ENCODE results near the gene NEK11. TPM values are rescaled to one million over a fixed set of nuclear protein-coding genes. Genes with fewer than 3 reads are reported as not detected.
A peak's percentile ranks its signal among the peaks of the same experiment; 100 is the strongest.

NEK11 gene
- total and polyA plus RNA-seq, 9 of the 15 experiments (the other 6 are each of a cell fraction or from before 2014, with no cell fraction given) = 0.28 to 1.5 (median 0.87) TPM

DNA sequence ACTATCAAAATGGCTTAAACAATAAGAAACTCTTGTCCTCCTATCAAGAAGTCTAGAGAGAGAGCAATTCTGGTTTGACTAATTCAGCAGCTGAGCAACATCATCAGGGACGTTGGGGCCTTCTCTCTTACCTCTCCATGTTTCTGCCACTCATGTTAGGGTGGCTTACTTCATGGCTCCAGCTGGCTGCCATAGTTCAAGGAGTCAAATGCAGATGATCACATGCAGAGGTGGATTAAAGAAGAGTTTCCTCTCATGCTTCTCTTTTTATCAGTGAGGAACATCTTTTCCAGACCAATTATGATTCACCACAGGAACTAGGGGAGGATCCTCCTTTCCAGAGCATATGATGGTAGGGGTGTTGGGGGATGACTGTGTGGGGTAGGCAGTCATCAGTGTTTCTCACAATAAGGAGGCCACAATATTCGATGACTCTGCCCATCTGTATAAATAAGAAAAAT is 45.5 kb downstream of the NEK11 start (continued):
- TF ChIP-seq, protein P1, sequence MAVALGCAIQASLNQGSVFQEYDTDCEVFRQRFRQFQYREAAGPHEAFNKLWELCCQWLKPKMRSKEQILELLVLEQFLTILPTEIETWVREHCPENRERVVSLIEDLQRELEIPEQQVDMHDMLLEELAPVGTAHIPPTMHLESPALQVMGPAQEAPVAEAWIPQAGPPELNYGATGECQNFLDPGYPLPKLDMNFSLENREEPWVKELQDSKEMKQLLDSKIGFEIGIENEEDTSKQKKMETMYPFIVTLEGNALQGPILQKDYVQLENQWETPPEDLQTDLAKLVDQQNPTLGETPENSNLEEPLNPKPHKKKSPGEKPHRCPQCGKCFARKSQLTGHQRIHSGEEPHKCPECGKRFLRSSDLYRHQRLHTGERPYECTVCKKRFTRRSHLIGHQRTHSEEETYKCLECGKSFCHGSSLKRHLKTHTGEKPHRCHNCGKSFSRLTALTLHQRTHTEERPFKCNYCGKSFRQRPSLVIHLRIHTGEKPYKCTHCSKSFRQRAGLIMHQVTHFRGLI (CRISPR knock-in tag; IDR thresholded peaks at IDR 0.05) = no peak
- TF ChIP-seq HNRNPL (IDR thresholded peaks at IDR 0.05; ENCODE audit: low read depth, low read length) = no peak
- peak; percentile 83 for TF ChIP-seq JUN (IDR thresholded peaks at IDR 0.05; ENCODE audit: borderline replicate concordance, low read depth, low read length)
- no peak for TF ChIP-seq JUN (CRISPR knock-in tag; IDR thresholded peaks at IDR 0.05; ENCODE audit: borderline replicate concordance)
- TF ChIP-seq ZNF592 (IDR thresholded peaks at IDR 0.05) = peak; percentile 74
- no peak for TF ChIP-seq HOXB6 (CRISPR knock-in tag; IDR thresholded peaks at IDR 0.05; ENCODE audit: borderline replicate concordance)
- TF ChIP-seq SMARCE1 (IDR thresholded peaks at IDR 0.05) = peak; percentile 78; the same call in 1 of the 2 replicates
- TF ChIP-seq TCF3 (CRISPR knock-in tag; IDR thresholded peaks at IDR 0.05) = peak; percentile 72
- TF ChIP-seq IFI16 (CRISPR knock-in tag; IDR thresholded peaks at IDR 0.05) = no peak
- no peak for TF ChIP-seq ZC3H8 (IDR thresholded peaks at IDR 0.05)
- no peak for TF ChIP-seq KDM2B (CRISPR knock-in tag; IDR thresholded peaks at IDR 0.05)
- TF ChIP-seq HSF4 (CRISPR knock-in tag; IDR thresholded peaks at IDR 0.05; ENCODE audit: borderline replicate concordance) = no peak
- no peak for TF ChIP-seq TBP (optimal IDR thresholded peaks at IDR 0.05; ENCODE audit: low read depth, low read length)
- TF ChIP-seq, protein P2, sequence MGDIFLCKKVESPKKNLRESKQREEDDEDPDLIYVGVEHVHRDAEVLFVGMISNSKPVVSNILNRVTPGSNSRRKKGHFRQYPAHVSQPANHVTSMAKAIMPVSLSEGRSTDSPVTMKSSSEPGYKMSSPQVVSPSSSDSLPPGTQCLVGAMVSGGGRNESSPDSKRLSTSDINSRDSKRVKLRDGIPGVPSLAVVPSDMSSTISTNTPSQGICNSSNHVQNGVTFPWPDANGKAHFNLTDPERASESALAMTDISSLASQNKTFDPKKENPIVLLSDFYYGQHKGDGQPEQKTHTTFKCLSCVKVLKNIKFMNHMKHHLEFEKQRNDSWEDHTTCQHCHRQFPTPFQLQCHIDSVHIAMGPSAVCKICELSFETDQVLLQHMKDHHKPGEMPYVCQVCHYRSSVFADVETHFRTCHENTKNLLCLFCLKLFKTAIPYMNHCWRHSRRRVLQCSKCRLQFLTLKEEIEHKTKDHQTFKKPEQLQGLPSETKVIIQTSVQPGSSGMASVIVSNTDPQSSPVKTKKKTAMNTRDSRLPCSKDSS (IDR thresholded peaks at IDR 0.05; ENCODE audit: low read depth, partially characterized antibody) = no peak
- peak; percentile 94 for TF ChIP-seq FOSL1 (tag; conservative IDR thresholded peaks at IDR 0.05)
- TF ChIP-seq, protein P3, sequence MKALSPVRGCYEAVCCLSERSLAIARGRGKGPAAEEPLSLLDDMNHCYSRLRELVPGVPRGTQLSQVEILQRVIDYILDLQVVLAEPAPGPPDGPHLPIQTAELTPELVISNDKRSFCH (CRISPR knock-in tag; IDR thresholded peaks at IDR 0.05) = no peak
- TF ChIP-seq, protein P3 (tag; IDR thresholded peaks at IDR 0.05) = peak; percentile 61; the same call in 1 of the 2 replicates
- TF ChIP-seq FOXK2 (conservative IDR thresholded peaks at IDR 0.05 in 1 of 2, IDR thresholded peaks at IDR 0.05 in 1 of 2; ENCODE audit: low read depth in 2 of 2) = peak in 1 of 2 experiments; percentile 54; a peak in 1 of 4 replicates
- no peak for TF ChIP-seq KDM1A (IDR thresholded peaks at IDR 0.05)
- TF ChIP-seq MBD1 (CRISPR knock-in tag; IDR thresholded peaks at IDR 0.05) = no peak
